Esophagus squamous epithelium (tissue), 5 donors: ENCODE data around the gene LRRC4C. TPM values are rescaled to one million over a fixed set of nuclear protein-coding genes. Genes with fewer than 3 reads are reported as not detected.

ENCODE experiments used
- DNase-seq: peaks from one replicate; lab custom pipeline; 2025; lab: John Stamatoyannopoulos, UW
- H3K27ac ChIP-seq, 4 donors: fragments of 200-600 bp; sonication (generic); one replicate each; pipeline ENCODE4 v1.5.1; 2016 to 2019; ENCODE audit warnings: mild to moderate bottlenecking in 1 of 4
- H3K27me3 ChIP-seq, 4 donors: fragments of 200-600 bp; sonication (generic); 1 replicate in 3 of 4; 2 replicates in 1 of 4; pipeline versions ENCODE4 v1.5.1 to v1.6.0; 2017 to 2021; ENCODE audit warnings: antibody characterized with exemption in 1 of 4
- H3K36me3 ChIP-seq, 3 donors: fragments of 200-600 bp; sonication (generic); one replicate each; pipeline ENCODE4 v1.5.1; 2016 to 2019
- H3K4me1 ChIP-seq, 3 donors: fragments of 200-600 bp; sonication (generic); one replicate each; pipeline ENCODE4 v1.5.1; 2017 to 2019
- H3K4me3 ChIP-seq, 4 donors: fragments of 200-600 bp; sonication (generic); 1 replicate in 3 of 4; 2 replicates in 1 of 4; pipeline ENCODE4 v1.5.1; 2016 to 2019; ENCODE audit warnings: mild to moderate bottlenecking in 2 of 4, moderate library complexity in 1 of 4
- H3K9me3 ChIP-seq, 3 donors: fragments of 200-600 bp; sonication (generic); one replicate each; pipeline ENCODE4 v1.5.1; 2016 to 2019
- CTCF ChIP-seq, 6 experiments: fragments of 450-650 bp in 4 of 6; fragments of 200-600 bp in 2 of 6; sonication (generic) in 2 of 6; IDR thresholded peaks; one replicate each; pipeline ENCODE4 v1.5.1; 2016 to 2019; ENCODE audit warnings: antibody characterized with exemption in 6 of 6, mild to moderate bottlenecking in 4 of 6, moderate library complexity in 4 of 6
- POLR2A ChIP-seq, 4 donors: fragments of 450-650 bp; IDR thresholded peaks; one replicate each; pipeline ENCODE4 v1.6.1; 2017; ENCODE audit warnings: antibody characterized with exemption in 4 of 4, mild to moderate bottlenecking in 4 of 4, moderate library complexity in 3 of 4
- WGBS, 2 donors: methylation state at CpG; one replicate each; pipeline ENCODE4 v1.1.5; 2018; 5-methylcytosine and 5-hydroxymethylcytosine counted together
- intact Hi-C: fragments of 100-400 bp; cut with DNase I; formaldehyde crosslinking; loops from one replicate; pipeline ENCODE4 v1.15.0; 2022
- total RNA-seq, 4 donors: library from RNA; depleted of rRNA; stranded (reverse); fragments of >200 nt; gene quantifications; one replicate each; pipeline ENCODE4 v1.1.0, GENCODE V29; 2016
- donor health status: DM: yes; HTN: yes; CAD: no.

Gene LRRC4C
- total RNA-seq, 4 donors from 2014 or later, result 0.09 to 0.38 (median 0.30) TPM; not detected in 1

DNA sequence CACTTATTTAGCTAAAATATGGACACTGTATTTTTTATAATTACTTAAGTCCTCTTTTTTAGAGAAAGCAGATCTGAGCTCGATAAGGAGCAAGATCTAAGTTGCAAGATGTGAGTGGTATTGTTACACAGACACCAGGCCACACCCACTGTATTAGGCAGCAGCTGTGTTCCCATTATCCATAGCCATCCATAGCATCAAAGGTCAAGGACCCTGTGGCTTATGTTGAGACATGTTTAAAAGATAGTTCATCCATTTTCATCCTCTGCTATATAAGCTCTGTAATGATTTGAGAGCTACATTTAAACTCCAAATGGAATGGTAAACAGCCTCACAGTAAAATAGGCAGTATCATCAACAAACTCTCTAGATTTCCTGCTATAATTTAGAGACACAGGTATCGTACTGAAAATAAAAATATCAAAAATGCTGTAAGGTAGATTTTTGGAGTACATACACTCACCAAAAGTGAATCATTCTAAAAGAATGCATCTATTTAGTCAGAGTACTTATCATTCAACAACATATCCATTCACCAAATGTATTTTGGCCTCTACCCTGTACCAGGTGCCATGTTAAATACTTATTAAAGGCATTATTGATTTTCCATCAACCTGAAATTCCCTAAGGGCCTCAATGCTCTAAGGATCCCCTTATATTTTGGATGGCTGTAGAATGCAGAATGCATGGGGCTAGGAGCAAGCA is 574.0 kb downstream of the LRRC4C start:
- intact Hi-C loops, result no loop called here
- Histone ChIP-seq H3K4me3 (no peak overlapping the region), H3K4me1 (no peaks in the 10 kb centered on the region), H3K36me3 (no peaks in the 10 kb centered on the region), H3K9me3 (peaks cover 0 to under 1% (median 0%) of the 10 kb centered on the region in 3 donors), H3K27ac (no peak overlapping the region), H3K27me3 (no peaks in the 10 kb centered on the region)
- TF ChIP-seq POLR2A (IDR thresholded peaks at IDR 0.05) (no peak), CTCF (IDR thresholded peaks at IDR 0.05) (no peak)
- WGBS, 2 donors, result 36 to 49% methylated on average over 2 of the region's 2 CpGs
- DNase-seq, result no peak

GRCh38 chr11:40882301-40882700 is 577.2 kb downstream of the LRRC4C start:
- intact Hi-C loops, result no loop called here
- H3K4me3 ChIP-seq, result no peak overlapping the region
- WGBS, 2 donors, result 36 to 46% methylated on average over 3 of the region's 3 CpGs
- no peaks in the 10 kb centered on the region for H3K36me3 ChIP-seq
- H3K4me1 ChIP-seq, result no peaks in the 10 kb centered on the region
- no peaks in the 10 kb centered on the region for H3K27me3 ChIP-seq
- no peak overlapping the region for H3K27ac ChIP-seq
- TF ChIP-seq POLR2A (IDR thresholded peaks at IDR 0.05), result no peak
- TF ChIP-seq CTCF (IDR thresholded peaks at IDR 0.05), result no peak
- no peaks in the 10 kb centered on the region for H3K9me3 ChIP-seq
- DNase-seq, result no peak

- TF ChIP-seq POLR2A (IDR thresholded peaks at IDR 0.05), result no peak
- TF ChIP-seq CTCF (IDR thresholded peaks at IDR 0.05), result no peak
- DNase-seq, result no peak
- H3K36me3 ChIP-seq, result no peaks in the 10 kb centered on the region
- intact Hi-C loops, result no loop called here
- no peaks in the 10 kb centered on the region for H3K9me3 ChIP-seq
- no peaks in the 10 kb centered on the region for H3K4me1 ChIP-seq
- no peaks in the 10 kb centered on the region for H3K27me3 ChIP-seq
- no peak overlapping the region for H3K4me3 ChIP-seq
- no peak overlapping the region for H3K27ac ChIP-seq
- 78 to 83% methylated on average over 6 of the region's 6 CpGs for WGBS, 2 donors
Measured at GRCh38 chr11:40879911-40880310, 579.5 kb downstream of the LRRC4C start.

- H3K9me3 ChIP-seq, result no peaks in the 10 kb centered on the region
- WGBS, 2 donors, result 86 to 87% methylated on average over 5 of the region's 5 CpGs
- H3K27ac ChIP-seq, result no peak overlapping the region
- no peaks in the 10 kb centered on the region for H3K36me3 ChIP-seq
- no peak overlapping the region for H3K4me3 ChIP-seq
- TF ChIP-seq CTCF (IDR thresholded peaks at IDR 0.05) (no peak), POLR2A (IDR thresholded peaks at IDR 0.05) (no peak)
- no peaks in the 10 kb centered on the region for H3K27me3 ChIP-seq
- no peaks in the 10 kb centered on the region for H3K4me1 ChIP-seq
- no peak for DNase-seq
- intact Hi-C loops, result no loop called here
Measured at GRCh38 chr11:40877981-40878380, 581.5 kb downstream of the LRRC4C start.

DNA sequence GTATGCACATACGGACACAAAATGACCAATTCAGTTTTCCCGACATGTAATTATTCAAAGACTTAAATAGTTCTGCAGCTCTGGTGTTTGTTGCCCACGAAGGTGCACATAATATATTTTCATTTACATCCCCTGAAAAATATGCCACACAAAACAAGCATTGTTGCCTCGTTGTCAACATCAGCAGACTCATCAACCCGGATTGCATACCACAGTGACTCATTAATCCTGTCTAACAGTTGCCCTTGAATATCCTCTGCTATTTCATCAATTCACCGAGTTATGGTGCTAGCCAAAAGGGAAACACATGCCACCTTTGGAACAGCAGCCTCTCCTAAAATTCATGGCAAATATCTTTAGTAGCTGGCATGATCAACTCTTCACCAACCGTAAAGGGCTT is 582.2 kb downstream of the LRRC4C start:
- intact Hi-C loops, result no loop called here
- Histone ChIP-seq H3K4me3 (no peak overlapping the region), H3K9me3 (no peaks in the 10 kb centered on the region), H3K27me3 (no peaks in the 10 kb centered on the region), H3K27ac (no peak overlapping the region), H3K36me3 (no peaks in the 10 kb centered on the region), H3K4me1 (no peaks in the 10 kb centered on the region)
- DNase-seq, result no peak
- WGBS, 2 donors, result 72 to 75% methylated on average over 7 of the region's 7 CpGs
- TF ChIP-seq POLR2A (IDR thresholded peaks at IDR 0.05) (no peak), CTCF (IDR thresholded peaks at IDR 0.05) (no peak)
